AG04449 (cell line): Measurements from ENCODE around the gene ARHGAP5.

Source experiments
- CTCF ChIA-PET: fragments of 350-600 bp; formaldehyde crosslinking; extraction: SDS; loops from one replicate; lab custom pipeline; 2021; ENCODE audit warnings: antibody characterized with exemption; lab: Yijun Ruan, JAX
- POLR2A ChIA-PET: fragments of 400-600, 350-600 bp; formaldehyde crosslinking; extraction: SDS; loops from one replicate; lab custom pipeline; 2020; ENCODE audit warnings: antibody characterized with exemption, inconsistent platforms; lab: Yijun Ruan, JAX
- DNase-seq: peaks from one replicate; pipeline ENCODE4 v3.0.0-alpha.2; 2010; ENCODE audit warnings: low read depth, low spot score
- H3K4me3 ChIP-seq: 2 replicates; pipeline ENCODE4 v1.5.1; 2011; ENCODE audit warnings: low read depth, mild to moderate bottlenecking, control low read depth, low read length
- TF ChIP-seq, protein P1 (sequence below): IDR thresholded peaks from one replicate; pipeline ENCODE4 v1.5.1; 2011; ENCODE audit warnings: mild to moderate bottlenecking, moderate library complexity, low read length, control low read depth, inconsistent platforms; ENCODE audit not compliant: insufficient read depth; ENCODE audit errors: missing control alignments

Gene ARHGAP5

DNA sequence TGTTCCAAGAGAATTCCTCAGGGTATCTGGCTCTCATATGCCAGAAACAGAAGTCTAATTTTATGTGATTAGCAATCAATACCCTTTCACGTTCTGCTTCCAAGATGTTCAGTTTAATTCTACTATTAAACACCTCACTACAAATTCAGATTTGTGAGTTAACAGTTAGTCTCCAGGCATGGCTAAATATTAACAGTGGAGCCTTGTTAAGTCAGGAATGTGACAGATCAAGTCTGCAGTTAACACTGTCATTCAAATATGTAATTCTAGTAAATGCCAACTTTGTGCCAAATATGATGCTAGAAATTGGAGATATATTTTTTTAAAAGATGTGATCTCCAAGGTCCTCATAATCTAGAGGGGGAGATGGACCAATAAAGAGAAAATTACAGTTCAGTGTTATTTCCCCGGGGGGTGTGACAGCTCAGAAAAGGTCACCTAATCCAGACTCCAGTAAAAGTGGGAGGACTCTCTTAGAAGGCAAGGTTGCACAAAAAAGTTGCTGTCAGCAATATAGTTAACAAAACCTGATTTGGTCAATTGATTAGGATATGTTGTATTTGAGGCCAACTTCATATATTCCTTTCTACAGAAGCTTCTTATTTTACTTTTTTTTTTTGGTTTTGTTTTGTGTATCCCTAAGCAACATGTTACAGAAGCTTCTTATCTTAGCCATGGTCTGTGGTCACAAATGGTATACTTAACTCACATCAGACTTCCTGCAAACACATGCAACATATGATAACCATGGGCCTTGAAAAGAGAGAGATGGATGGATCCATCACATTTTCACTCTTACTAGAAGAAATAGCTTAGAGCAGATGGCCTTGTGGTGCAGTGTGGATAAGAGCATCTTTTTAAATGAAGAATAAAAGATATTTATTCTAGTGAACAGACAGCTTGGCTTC, 106.3 kb downstream of the ARHGAP5 start:
- CTCF ChIA-PET, result no interaction called here

DNA sequence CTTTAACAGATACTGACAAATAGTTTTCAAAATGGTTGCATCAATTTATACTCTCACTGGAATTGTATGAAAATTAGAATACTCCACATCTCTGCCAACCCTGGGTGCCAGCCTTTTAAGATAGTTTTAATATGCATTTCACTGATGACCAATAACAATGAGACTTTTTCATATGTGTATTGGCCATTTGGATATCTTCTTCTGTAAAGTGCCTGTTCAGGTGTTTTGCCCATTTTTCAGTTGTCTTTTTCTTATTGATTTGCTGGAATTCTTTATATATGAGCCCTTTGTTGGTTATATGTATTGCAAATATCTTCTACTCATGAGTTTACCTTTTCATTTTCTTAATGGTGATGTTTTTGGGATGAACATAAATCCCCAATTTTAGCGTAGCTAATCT, 108.0 kb downstream of the ARHGAP5 start:
- ChIA-PET POLR2A (no interaction called here), CTCF (no interaction called here)
- H3K4me3 ChIP-seq, result no peak overlapping the region
- no peak for DNase-seq
- TF ChIP-seq, protein P1, sequence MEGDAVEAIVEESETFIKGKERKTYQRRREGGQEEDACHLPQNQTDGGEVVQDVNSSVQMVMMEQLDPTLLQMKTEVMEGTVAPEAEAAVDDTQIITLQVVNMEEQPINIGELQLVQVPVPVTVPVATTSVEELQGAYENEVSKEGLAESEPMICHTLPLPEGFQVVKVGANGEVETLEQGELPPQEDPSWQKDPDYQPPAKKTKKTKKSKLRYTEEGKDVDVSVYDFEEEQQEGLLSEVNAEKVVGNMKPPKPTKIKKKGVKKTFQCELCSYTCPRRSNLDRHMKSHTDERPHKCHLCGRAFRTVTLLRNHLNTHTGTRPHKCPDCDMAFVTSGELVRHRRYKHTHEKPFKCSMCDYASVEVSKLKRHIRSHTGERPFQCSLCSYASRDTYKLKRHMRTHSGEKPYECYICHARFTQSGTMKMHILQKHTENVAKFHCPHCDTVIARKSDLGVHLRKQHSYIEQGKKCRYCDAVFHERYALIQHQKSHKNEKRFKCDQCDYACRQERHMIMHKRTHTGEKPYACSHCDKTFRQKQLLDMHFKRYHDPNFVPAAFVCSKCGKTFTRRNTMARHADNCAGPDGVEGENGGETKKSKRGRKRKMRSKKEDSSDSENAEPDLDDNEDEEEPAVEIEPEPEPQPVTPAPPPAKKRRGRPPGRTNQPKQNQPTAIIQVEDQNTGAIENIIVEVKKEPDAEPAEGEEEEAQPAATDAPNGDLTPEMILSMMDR, result no peak

More for the DNA sequence above, 106.3 kb downstream of the ARHGAP5 start:
- POLR2A ChIA-PET, result no interaction called here
- TF ChIP-seq, protein P1, result no peak
- DNase-seq, result no peak
- H3K4me3 ChIP-seq, result no peak overlapping the region

DNA sequence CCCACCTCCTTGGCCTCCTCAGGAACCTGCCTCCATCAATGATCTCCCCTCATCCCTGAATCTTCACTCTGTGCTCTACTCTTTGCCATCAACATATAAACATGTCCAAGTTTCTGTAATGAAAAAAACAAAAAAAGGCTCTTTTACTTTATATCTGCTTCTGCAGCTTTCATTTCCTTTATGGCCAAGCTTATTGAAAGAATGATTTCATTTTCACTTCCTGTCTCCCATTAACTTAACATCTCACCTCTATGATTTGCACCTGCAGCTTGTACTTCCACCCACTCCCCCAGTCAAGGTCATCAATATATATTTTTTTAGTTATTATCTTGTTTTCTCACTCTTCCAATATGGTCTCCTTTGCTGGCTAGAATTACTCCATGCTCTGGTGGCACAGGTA, 109.1 kb downstream of the ARHGAP5 start:
- TF ChIP-seq, protein P1, result no peak
- no peak for DNase-seq
- POLR2A ChIA-PET, result no interaction called here
- CTCF ChIA-PET, result no interaction called here
- H3K4me3 ChIP-seq, result no peak overlapping the region

DNA sequence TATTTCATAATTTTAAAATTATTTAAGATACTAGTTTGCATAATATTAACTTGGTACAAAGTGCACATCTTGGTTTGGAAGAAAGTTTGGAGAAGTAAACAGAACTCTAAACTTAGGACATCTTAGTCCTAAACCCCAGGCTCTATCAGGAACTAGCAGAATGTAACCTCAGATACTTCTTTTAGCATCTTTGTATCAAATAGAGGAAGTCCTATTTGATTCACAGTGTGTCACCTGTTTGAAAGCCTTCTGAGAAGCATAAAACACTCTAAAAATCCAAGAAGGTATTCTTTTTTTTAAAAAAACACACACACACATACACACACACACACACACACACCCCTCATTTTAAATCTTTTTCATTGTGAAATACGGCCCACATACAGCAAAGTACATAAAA, 112.7 kb downstream of the ARHGAP5 start:
- no peak overlapping the region for H3K4me3 ChIP-seq
- no peak for DNase-seq
- ChIA-PET CTCF (no interaction called here), POLR2A (no interaction called here)
- TF ChIP-seq, protein P1, result no peak

DNA sequence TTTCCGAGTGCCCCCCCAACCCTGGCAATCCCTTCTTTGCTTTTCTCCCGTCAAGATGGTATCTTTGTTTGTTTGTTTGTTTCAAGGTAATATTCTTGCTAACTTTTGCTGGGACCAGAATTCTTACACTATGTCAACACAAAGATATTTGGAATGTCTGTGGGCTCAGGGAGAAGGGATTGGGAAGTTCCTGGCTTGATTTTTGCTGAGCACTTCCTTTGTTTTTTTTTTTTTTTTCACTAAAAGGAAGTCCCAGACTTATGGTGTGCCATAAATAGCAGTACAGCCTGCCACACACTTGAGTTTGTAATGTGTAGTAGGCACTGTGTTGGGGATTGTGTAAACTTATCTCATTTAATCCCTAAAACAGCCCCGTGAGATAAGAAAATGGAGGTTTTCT, 113.6 kb downstream of the ARHGAP5 start:
- POLR2A ChIA-PET, result no interaction called here
- no peak for DNase-seq

More for the DNA sequence above, 113.6 kb downstream of the ARHGAP5 start:
- TF ChIP-seq, protein P1, result no peak
- no peak overlapping the region for H3K4me3 ChIP-seq
- CTCF ChIA-PET, result no interaction called here
